HG03135 (cell line): ENCODE measurements around the gene SSUH2.
"Not testable (repeated sequence)": the region's sequence is repeated elsewhere in the genome, so short reads cannot be mapped to it uniquely, and the experiment has no call there.

ENCODE experiments used
- ATAC-seq: cut with Tn5 transposase; IDR thresholded peaks from one replicate; pipeline ENCODE4 v1.9.1; 2021; ENCODE audit warnings: mild to moderate bottlenecking, moderate library complexity; ENCODE audit not compliant: unreplicated experiment

Gene SSUH2, protein sequence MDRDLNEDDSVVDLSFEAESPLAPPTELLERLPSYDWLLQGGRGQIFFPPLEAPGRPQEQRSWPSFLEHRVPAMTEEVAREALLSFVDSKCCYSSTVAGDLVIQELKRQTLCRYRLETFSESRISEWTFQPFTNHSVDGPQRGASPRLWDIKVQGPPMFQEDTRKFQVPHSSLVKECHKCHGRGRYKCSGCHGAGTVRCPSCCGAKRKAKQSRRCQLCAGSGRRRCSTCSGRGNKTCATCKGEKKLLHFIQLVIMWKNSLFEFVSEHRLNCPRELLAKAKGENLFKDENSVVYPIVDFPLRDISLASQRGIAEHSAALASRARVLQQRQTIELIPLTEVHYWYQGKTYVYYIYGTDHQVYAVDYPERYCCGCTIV

GRCh38 chr3:8644748-8645390 lies at the start of gene SSUH2:
TSS of gene SSUH2 (minus strand) at chr3:8644798. CDS start at chr3:8644758, 40 bp downstream.
- no peak for ATAC-seq

DNA sequence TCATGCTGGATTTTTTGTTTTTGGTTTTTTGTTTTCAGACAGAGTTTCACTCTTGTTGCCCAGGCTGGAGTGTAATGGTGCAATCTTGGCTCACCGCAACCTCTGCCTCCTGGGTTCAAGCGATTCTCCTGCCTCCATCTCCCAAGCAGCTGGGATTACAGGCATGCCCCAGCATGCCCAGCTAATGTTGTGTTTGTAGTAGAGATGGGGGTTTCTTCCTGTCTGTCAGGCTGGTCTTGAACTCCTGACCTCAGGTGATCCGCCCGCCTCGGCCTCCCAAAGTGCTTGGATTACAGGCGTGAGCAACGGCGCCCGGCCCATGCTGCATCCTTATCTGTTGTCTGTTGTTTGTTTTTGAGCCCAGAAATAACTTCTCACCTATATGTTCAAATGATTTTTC lies 46.7 kb upstream of the SSUH2 start:
- ATAC-seq, result not testable (repeated sequence)

DNA sequence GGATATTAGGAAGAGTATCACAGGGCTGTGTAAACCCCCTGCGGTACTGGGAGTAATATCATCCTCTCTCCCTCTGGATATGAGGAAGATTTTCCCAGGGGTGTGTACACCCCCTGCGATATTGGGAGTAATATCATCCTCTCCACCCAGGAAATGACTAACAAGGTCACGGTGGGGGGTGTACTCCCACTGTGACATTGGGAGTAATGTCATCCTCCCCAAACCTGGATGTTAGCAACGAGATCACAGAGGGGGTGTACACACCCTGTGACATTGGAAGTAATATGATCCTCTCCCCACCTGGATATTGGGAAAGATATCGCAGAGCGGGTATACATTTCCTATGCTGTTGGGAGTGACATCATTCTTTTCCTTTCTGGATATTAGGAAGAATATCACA lies 40.4 kb upstream of the SSUH2 start:
- not testable (repeated sequence) for ATAC-seq

GRCh38 chr3:8682850-8683574 lies 38.4 kb upstream of the SSUH2 start:
- not testable (repeated sequence) for ATAC-seq

DNA sequence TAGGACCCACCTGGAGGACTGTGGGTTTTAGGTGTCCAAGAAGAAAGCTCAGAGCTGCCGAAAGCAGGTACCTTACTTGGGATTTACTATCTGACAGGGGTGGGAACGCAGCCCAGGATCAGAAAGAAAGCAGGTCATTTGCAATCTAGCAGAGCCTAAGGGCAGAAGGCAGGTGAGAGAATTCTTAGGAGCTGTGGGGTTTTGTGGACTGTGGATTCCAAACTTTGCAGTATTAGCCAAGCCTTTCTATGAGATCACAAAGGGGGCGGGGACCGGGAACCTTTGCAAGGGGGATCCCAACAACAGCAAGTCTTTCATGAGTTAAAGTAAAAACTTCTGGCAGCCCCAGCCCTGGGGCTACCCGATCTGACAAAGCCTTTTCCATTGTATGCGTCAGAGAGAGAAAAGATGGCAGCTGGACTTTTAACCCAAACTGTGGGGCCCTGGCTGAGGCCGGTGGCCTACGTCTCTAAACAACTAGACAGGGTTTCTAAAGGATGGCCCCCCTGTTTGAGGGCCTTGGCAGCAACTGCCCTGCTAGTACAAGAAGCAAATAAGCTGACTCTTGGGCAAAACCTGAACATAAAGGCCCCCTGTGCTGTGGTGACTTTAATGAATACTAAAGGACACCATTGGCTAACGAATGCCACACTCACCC lies 37.4 kb upstream of the SSUH2 start:
- ATAC-seq, result not testable (repeated sequence)

- ATAC-seq, result no peak
These were observed 36.8 kb upstream of the SSUH2 start for GRCh38 chr3:8681349-8681748.

- ATAC-seq, result not testable (repeated sequence)
These were observed 35.4 kb upstream of the SSUH2 start for GRCh38 chr3:8679817-8680553.

GRCh38 chr3:8678751-8679150 lies 34.2 kb upstream of the SSUH2 start:
- ATAC-seq, result no peak

DNA sequence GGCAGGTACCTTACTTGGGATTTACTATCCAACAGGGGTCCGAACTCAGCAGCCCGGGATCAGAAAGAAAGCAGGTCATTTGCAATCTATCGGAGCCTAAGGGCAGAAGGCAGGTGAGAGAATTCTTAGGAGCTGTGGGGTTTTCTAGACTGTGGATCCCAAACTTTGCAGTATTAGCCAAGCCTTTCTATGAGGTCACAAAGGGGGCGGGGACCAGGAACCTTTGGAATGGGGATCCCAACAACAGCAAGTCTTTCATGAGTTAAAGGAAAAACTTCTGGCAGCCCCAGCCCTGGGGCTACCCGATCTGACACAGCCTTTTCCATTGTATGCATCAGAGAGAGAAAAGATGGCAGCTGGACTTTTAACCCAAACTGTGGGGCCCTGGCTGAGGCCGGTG lies 32.7 kb upstream of the SSUH2 start:
- ATAC-seq, result not testable (repeated sequence)

- not testable (repeated sequence) for ATAC-seq
These were observed 31.0 kb upstream of the SSUH2 start for GRCh38 chr3:8675591-8675990.

DNA sequence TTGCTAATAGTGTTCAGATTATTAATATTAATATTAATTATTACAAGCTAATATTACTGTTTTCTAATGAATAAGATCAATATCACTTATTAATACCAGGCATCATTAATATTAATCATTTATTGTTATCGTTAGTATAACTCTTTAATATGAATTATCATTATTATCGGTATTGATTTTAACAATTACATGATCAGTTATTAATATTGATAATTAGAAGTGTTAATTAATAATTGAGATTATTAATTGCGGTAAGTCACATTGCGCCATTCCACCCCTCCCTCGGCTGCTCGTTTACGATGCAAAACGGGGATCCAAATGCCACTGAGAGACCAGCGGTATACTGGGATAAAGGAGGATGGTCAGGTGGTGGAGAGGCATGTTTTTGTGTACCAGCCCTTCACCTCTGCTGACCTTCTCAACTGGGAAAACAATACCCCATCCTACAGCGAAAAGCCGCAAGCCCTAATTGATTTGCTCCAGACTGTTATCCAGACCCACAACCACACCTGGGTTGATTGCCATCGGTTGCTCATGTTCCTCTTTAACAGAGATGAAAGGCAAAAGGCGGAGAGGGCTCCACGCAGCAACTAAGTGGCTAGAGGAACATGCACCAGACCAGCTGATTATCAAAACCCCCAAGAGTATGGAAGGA lies 28.6 kb upstream of the SSUH2 start:
- no peak for ATAC-seq

DNA sequence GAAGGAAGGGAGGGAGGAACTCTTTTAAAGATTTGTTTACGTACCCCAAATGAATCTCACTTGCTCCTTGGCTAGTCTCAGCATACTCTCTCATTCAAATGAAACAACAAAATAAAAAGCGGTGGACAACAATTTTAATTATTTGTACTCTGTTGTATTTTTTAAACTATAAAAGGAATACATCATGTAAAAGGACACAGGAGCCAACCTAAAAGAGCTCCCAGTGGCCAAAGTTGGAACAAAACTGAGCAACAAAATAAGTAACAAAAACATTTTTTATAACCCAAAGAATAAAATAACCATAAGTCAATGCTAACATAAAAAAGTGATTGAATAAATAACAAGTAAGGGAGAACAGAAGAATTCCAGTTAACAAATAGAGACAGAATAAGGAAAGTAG lies 24.4 kb upstream of the SSUH2 start:
- no peak for ATAC-seq

DNA sequence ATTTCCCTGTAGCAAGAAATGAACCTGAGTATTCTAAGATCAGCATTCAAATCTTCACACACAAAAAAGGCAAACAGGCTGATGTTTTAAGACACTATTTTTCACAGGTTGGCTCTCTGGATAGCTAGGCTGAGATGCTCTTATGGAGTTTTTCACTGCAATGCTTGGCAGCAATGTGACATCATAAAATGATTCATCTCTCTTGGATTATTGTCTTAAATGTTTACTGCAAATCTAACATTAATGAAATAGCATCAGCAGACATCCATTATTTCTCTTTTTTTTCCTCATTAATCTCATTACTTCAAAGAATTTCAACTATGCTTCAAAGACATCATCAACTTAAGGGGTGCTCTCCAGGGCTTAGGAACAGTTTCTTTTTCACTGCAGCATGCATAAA lies 23.6 kb upstream of the SSUH2 start:
- ATAC-seq, result no peak

DNA sequence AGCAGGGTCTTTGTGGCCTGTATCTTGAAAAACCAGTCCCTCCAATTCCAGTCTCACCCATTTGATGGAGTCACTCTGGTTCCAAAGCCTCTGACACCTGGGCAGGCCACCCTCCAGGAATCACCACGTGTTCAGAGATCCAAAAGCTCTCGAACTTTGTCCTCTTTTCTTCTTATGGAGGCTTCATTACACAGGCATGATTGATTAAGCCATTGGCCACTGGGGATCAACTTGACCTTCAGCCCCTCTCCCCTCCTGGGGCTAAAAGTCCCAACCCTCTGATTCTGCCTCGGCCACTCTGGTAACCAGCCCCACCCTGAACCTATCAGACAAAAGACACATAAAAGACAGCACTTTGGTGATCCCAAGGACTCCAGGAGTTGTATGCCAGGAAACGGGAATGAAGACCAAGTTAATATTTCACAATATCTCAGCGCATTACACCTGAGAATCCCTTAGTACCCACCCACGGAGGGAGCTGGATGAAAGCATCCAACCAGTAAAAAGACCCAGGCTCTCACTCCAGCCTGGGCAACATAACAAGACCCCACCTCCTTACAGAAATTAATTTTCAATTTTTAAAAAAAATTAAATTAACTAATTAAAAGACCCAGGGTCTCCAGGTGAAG lies 23.0 kb upstream of the SSUH2 start:
- no peak for ATAC-seq

GRCh38 chr3:8665407-8665896 lies 20.9 kb upstream of the SSUH2 start:
- ATAC-seq, result no peak

GRCh38 chr3:8663177-8664061 lies 18.8 kb upstream of the SSUH2 start:
- ATAC-seq, result no peak

- no peak for ATAC-seq
These were observed 18.0 kb upstream of the SSUH2 start for GRCh38 chr3:8662594-8662993.
